ENCODE measurements around the gene EPHA4.

The EPHA4 gene

DNA sequence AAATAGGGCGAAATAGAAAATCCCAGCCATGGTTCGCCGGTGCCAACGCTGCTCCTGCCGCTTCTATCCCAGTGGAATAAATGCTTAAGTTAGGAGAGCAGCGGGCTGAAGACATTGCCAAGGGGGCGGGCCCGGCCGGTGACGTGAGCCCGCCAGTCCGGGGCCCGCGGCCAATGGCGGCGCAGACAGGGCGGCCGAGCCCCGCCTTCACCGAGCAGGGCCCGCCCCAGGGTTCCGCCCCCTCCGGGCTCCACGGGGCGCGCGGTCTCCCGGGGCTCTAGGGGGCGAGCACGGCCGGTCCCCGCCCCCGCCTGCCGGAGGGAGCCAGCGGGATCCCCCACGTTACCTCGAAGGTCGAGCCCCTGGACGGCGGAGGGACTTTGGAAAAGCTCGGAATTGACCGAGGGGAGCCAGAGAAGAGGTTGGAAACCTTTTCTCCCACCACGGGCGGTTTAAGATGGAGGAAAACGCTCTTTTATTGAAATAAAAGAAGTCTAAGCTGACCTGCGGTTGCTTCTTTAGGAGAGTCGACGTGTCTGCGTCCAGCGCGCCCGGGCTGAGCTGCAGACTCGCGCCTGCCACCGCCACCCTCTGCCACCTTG is at the start of gene EPHA4:
TSS of gene EPHA4 (minus strand) at position 86 of the 602 bp plus-strand sequence. CDS start at position 30, 56 bp downstream.
- peak; percentile 54 for DNase-seq

DNA sequence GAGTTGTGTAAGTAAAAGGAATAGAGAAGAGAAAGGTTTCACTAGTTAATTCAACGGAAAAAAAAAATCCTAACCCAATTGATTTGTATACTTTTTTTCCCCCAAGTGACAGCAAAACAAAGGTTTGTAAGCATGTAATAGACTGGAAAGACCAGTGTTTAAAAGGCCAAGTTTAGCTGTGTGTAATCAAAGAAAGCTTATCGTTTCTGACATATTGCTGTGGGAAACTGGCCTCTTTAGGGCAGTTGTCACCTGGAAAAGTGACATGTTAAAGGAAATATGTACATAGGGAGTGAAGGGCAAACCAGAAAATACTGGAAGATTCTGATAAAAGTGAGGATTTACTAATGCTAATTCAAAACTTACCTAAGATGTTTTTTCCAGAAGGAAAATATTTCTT is 45.9 kb upstream of the EPHA4 start:
- no peak for DNase-seq

DNA sequence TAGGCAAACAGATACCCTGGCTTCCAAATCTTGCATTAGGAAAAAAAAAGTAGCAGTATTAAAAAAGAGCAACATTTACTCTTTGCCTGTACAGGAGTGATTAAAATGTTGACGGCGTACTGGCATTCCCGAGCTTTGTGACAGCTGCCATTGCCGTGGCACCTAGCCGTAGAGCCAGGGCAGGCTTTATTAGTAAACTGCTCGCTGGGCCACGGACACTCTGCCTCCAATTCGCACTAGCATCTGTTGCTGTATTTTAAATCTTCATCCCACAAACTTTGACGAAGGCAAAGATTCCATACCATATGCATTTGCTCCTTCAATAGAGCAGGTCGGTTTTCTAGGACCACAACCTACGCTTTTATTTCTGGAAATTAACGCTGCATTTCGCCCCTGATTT is 44.5 kb upstream of the EPHA4 start:
- DNase-seq, result no peak

DNA sequence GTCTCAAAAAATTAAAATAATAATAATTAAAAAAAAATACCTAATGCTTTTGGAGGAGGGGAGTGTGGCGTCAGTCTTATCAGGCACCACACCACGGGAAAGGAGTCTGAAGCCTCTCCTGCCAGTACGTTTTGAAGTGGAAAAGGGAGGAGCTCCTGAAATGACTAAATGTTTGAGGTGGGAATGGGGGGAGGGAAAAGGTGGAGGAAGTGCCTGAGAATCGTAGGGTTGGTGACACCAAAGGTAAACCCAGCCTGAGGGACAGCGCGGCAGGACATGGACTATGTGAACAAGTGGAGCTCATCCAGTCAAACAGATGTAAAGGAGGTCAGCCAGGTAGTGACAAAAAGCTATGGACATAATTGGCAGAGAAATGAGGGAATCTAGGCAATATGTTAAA is 42.2 kb upstream of the EPHA4 start:
- DNase-seq, result no peak

DNA sequence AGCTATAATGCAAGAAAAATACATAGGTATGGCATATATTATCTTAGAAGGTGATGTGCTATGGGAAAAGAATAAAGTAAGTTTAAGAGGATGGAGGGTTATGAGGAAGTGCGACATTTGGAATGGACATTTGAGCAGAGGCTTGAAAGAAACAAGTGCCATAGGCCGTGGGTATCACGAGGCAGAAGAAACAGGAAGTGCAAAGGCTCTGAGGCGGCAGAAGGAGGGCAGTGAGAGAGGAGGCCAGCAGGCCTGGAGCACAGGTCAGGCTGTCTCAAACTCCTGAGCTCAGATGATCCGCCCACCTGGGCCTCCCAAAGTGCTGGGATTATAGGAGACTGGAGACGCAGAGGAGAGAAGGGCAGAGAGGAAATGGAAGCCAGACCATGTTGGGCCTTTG is 40.7 kb upstream of the EPHA4 start:
- DNase-seq, result no peak

DNA sequence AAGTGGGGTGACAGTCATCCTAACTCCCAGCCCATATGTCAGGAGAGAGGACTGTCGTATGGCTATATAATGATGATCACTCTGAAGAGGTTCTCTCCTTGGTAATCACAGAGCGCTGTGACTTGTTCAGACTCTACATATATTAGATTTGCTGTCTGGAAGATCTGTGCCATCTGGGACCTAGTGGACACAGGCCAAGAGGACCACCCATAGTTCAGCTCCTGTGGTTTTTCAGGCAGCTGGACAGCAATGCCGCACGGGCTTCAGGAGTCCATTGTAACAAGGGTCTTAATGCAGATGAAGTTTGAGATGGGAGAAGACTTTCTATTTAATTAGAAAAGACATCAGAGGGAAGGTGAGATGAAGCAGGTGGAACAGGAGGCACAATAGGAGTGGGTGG is 40.1 kb upstream of the EPHA4 start:
- no peak for DNase-seq

DNA sequence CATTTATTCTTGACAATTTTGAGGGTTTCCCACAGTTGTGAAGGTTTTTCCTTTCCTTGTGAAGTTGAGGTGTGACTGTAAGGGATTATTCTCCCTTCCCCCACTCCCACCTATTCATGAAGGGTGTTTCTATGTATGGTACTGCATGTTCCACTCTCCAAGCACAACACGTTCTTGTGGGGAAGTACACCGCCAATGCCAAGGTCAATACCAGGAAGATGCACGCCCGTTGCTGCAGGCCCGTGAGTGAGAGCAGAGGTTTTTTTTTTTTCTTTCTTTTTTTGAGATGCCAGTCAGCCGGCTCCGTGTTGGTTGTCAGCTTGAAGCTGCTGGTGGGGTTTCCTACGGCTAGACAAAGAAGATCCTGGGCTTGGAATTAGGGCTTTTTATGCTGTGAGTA is 38.6 kb upstream of the EPHA4 start:
- no peak for DNase-seq

DNA sequence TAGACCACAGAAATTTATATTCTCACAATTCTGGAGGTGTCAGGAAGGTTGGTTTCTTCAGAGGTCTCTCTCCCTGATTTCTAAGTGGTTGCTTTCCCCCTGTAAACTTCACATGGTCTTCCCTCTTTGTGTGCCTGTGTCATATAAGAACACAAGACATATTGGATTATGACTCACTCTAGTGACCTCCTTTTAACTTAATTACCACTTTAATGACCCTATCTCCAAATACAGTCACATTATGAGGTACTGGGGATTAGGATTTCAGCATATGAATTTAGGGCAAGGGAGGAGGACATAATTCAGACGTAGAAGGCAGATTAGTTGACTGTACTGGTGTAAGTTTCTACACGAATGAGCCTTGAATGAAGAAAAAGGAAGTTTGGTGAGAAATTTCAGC is 38.2 kb upstream of the EPHA4 start:
- no peak for DNase-seq

DNA sequence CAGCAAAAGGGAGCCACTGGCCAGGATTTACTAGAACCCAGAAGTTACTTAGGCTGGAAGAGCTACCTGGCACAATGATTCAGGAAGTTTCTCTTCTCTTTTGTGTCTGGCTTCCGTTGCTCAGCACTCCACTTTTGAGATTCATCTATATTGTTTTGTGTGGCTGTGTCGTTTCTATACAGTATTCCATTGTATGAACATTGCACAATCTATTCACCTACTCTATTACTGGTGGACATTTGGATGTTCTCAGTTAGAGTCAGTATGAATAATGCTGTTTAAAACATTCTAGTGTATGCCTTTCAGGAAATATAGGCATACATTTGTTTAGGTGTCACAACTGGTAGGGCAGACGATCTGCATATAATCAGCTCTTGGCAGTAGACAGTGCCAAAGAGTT is 36.3 kb upstream of the EPHA4 start:
- DNase-seq, result no peak

DNA sequence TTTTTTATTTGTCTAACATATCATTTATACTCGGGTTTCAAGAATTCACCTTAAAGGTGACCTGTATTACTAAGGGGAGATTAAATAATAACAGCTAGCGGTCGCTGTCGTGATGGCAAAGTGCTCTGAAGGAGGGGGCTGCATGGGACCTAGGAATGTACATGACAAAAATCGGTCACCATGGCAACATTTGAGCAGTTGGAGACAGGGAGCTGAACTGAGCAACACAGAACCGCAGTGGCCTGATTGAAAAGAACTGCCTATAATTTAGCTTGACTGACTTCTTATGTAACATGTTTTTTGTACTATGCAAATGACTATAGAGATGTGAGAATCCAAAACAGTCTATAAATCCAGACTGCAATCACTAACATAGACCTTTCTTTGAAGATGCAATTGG is 34.3 kb upstream of the EPHA4 start:
- DNase-seq, result no peak

DNA sequence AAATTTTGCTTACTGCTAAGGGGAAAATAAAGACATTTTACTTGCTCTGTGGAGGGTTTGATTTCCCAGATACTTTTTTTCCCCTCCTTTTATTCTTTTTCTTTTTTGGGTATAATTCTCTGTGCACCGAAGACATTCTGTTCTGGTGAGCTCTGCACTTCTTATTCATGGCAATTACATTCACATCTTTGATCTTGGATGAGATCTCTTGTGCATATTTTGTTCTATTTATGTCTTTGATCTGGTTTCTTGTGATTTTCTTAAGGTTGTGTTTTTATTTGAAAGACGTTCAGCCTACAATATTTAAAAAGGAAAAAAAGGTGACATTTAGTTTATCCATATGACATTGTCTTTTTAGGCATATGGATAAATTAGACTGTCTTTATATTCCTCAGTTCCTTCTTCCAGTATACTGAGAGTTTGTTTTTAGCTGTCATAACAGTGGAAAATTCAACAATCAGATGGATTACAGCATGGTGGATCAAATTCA is 33.7 kb upstream of the EPHA4 start:
- no peak for DNase-seq

DNA sequence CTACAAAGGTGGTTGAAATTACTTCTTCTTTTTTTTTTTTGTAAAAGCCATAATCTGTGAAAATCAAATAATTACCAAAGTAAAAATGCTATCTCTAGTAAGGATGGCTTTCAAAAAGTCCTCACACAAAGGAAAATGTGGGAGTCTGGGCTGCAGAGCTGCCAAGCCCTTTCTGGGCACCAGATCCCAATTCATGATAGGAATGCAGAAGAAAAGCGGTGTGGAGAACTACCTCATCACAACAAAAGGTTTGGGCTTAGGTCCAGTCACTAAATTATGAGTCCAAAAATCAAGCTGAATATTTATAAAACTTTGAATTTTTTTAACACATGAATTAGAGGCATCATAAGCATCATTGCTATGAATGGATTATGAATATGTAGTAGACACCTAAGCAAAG is 30.8 kb upstream of the EPHA4 start:
- no peak for DNase-seq

DNA sequence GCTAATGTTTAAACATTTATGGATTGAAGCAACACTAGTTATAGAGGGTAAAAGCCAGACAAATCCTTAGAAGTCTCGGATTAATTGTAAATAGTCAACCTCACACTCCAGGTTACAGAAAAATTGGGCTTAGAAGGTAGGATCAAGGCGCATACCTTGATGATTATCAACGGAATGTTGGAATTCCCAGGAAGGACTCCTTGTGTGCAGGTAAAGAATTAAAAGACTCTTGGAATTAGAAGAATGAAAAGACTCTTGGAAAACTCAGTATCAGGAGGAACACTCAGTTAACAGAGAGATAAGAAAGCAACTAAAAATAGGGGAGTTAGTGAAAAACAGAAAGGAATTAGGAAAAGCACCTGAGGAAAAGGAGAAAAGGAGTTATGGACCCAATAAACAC is 29.3 kb upstream of the EPHA4 start:
- no peak for DNase-seq

DNA sequence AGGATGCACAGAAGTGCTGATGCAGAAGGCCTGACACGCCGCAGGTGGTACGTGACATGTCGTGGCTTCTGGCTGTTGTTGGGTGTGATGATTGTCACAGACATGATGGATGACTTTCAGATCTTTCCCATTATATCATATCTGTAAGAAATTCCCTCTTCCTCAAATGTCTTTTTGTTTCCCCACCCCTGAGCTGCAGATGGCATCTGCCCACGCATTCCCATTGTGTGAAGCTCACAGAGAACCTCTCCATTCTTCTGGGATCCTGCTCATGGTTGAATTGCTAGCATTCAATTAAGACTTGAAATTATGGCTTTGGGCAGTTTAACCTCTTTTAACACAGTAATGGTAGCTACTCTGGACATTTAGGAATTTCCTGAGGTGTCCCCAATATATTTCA is 28.3 kb upstream of the EPHA4 start:
- DNase-seq, result no peak

DNA sequence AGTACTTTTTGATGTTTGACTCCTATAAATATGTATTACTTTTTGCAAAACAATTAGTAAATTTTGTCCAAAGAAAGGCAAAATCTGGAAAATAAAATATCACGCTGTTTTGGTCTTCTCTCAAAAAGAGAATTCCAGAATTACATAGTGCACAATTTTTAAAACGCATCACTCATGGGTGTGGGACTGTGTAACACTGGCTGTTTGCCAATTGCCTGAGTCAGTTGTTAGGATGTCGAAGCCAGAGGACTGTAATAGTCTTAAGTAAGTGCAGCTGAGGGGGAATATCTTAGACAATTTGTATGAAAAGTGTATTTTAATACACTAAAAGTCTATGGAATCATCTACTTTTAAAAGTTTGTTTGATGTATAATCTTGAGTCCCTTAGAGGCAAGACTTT is 24.1 kb upstream of the EPHA4 start:
- DNase-seq, result no peak

DNA sequence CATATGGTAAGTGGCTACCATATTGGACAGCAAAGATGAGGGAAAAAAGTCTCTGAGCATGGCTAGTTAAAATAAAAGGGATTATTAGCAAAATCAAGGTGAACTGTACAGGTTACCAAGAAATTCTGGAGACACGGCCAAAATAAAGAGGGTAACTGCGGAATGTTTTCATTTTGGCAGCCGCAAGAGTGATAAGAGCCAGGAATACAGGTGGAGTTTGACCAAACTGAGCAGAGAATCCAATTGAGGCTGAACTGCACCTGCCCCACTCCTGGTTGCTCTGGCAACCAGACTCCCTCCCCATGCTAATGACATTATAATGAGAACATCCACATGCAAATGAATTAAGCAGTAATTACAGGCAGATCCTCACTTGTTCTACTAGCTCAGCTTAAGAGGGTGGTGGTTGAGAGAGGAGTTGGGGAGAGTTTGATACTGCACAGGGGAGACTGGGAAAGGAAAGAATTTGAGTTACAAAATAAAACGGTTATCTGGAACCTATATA is 18.8 kb upstream of the EPHA4 start:
- peak; percentile 18 for DNase-seq

DNA sequence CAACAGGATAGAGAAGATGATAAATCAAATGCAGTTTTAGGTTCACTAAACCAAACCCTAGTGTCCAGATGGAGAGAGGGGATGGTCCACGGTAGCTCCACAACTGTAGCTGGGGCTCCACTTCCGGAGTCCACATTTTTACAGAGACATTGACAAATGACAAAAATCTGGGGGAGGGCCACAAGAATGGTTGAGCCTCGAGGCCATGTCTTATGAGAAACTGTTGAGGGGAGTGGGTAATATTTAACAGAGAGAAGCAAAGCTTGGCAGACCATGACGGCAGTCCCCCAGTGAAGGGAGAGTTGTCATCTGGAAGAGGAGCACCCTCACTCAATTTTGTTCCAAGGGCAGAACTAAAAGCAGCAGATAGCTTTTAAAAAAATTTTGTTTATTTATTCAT is 17.6 kb upstream of the EPHA4 start:
- no peak for DNase-seq

DNA sequence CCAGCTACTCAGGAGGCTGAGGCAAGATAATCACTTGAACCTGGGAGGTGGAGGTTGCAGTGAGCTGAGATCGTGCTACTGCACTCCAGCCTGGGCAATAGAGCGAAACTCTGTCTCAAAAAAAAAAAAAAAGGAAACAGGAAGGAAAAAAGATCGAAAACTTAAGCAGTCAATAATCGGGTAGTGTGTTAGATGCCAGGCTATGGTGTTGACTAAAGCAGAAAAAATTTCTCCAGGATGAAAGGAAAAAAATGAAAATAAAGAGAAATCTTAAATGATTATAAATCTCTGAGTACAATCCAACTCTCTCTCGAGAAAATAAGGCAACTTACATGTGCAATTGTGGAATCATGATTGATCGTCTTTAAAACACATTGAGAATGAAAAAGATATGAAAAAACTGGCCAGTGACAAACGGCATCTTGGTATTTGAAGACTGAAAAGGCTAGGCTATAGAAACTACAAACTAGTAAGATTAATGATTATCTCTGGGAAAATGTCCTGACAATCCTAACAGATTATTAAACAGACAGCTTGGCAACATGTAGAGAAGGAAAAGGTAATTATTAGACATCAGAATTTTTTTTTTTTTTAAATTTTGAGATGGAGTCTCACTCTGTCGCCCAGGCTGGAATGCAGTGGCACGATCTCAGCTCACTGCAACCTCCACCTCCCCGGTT is 16.3 kb upstream of the EPHA4 start:
- DNase-seq, result no peak

DNA sequence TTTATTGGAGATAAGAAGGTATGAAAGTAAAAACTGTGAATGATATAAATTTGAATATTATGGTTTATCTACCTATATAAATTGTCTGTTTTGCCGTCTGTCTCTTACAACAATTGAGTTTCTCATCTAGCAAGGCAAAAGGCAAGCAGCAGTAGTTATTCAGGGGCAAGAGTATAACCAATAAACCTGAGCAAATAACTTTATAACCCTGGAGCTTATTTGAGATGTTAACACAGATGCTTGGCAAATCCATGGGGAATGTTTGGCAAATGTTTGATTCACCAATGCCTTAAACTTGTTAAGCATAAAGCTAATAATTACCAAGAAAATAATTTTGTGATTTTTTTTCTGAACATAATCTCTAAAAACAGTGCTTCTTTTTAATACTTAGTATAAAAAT is 9.9 kb upstream of the EPHA4 start:
- DNase-seq, result no peak

DNA sequence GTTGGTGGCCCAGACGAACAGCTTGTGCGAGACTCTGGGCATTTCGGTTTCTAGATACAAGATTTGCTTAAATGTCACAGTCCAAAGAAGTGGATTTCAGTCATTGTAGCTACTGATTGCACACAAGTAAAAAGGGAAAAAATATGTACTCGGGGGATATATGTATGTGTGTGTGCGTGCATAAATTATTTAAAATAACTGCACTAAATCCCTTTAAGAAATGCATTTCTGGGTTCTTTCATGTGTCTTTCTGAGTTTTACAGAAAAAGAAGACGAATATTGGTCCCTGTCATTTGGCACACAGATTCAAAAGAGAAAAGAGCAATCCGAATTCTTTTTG is 2.1 kb upstream of the EPHA4 start:
- no peak for DNase-seq

DNA sequence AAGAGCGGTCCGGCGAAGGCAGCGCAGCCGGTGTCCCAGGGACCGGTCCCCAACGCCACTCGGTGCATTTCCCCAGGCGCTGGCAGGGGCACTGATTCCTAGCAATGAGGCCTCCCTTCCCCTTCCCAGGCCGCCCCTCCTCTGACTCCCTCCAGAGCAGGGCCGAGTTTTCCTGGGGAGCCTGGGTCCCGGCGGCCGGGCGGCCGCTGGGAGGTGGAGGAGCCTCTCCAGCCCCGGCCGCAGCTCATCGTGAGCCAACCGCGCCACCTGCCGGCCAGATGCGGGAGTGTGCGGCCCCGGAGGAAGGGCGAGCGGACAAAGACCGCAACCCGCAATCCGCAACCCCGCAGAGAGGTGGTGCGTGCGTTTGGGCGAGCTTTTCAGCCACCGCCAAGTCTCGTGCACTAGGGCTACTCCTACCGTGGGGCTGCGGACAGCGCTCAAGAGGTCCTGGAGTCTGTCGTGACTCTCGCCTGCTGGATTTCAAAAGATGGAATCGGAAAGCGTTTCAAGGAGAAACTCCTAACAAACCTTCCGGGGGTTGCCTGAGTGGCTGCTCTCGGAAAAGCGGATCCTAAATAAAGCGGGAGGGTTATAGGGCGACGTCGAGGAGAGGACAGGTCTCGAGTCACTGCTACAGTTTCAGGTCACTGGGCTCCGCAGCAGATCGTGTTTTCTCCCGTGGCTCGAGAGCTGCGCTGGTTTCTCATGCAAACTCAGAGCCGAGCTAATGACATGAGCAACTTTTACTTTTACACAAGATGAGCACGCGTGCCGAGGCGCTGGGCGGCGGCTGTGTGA is 1.5 kb upstream of the EPHA4 start:
- peak; percentile 23 for DNase-seq

DNA sequence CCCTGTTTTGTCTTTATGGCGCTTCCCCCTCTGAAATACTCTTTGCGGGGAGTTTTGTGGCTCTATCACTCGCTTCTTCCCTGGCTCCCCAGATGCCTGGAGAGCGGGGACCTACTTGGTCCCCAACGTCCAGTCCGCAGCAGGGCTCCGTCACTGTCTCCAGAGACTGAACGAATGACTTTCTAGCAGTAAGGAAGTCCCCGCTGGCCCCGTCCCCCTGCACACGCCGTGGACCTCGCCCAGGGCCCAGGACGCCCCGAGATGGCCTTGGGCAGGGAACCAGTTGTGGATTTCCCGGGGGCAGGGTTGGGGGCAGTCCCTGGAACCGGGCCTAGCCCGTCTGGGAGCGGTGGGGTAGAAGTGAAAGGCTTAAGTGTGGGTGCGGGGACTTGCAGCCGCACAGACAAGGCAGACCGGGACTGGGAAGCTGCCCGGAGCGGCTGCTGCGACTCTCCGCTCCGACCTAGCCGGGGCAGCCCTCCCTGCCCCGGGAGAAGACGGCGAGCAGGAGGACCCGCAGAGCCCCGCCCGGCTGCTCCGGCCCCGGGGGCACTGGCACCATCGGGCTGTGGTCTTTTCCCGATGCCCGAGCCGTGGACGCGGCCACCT is 821 bp upstream of the EPHA4 start:
- DNase-seq, result no peak

DNA sequence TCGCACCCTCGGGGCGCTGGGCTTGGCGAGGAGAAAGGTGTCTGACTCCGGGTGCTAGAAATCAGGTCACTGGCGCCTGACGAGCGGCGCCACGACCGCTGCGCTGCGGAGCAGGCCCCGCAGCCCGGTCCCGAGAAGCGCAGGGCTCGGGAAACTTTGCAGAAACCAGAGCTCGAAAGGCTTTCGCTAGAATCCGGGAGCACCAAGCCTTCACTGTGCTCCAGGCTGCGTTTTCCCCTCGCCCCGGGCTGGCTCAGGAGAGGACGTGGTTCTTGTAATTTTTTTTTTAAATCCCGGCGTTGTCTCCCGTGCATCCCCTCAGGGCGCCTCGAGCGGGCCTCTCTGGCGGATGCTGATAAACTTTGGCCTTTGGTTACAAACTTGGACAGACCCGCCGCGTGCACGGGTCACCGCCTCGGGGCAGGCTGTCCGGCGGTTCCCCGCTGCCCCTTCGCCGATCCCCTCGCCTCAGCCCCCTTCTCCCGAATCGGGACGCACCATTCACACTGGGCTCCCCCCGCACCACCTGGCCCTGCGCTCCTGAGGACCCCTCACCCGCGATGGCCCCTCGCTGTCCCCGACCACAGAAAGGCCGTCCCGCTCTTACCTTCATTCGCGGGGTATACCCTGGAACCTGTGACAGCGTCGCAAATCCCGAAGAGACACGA is 419 bp downstream of the EPHA4 start:
- DNase-seq, result no peak
